Measurements from ENCODE around the gene CUX1. TPM values are rescaled to one million over a fixed set of nuclear protein-coding genes. Genes with fewer than 3 reads are reported as not detected.
"Not testable (repeated sequence)": the region's sequence is repeated elsewhere in the genome, so short reads cannot be mapped to it uniquely, and the experiment has no call there.

CUX1 gene
- polyA plus RNA-seq, 3 donors: 22.4 to 47.5 (median 40.9) TPM

DNA sequence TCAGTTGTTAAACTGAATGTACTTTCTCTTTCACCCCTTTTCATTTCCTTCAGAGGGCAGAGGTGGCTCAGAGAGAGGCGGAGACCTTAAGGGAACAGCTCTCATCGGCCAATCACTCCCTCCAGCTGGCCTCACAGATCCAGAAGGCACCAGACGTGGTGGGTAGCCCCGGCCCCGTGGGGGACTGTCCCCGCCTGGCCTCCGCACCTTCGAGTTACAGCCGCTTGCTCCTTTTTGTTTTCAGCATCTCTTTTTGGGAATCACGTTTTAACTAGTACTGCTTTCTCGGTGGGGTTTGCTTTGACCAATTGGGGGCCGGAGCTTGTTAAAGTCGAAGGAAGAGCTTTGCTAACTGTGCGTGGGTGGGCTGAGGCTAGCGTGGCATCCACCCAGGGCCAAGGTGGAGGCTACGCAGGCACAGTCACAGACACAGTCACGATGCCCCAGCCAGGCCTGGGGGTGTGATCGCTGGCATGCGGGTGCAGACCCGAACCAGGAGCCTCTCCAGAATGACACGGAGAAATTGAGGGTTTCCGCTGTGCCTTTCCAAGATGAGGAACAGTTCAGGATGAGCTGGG is 353.1 kb downstream of the CUX1 start:
- 76 to 87% (median 84%) methylated on average over 22 of the region's 22 CpGs for WGBS, 3 donors
- H3K27ac ChIP-seq (ENCODE audit: low read depth, low read length): no peak overlapping the region

DNA sequence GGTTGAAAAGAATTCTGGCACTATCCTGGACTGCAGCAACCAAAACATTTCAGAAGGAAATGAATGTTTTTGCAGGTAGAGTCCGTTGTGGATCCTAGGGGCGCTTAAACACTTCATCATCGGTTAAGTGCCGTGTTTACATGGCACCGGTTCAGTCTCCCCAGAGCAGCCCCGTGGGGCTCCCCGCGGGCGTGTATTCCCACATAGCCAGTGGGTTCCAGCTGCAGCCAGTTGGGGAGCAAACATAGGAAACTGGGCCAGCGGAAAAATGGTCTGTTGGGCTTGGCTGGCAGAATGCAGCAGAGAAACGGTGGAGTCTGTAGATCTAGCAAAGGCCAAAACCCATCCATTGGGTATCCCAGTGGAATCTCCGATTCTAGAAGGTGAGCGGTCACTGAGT is 356.2 kb downstream of the CUX1 start:
- no peak overlapping the region for H3K27ac ChIP-seq (ENCODE audit: low read depth, low read length)
- 81 to 84% (median 82%) methylated on average over 13 of the region's 13 CpGs for WGBS, 3 donors

DNA sequence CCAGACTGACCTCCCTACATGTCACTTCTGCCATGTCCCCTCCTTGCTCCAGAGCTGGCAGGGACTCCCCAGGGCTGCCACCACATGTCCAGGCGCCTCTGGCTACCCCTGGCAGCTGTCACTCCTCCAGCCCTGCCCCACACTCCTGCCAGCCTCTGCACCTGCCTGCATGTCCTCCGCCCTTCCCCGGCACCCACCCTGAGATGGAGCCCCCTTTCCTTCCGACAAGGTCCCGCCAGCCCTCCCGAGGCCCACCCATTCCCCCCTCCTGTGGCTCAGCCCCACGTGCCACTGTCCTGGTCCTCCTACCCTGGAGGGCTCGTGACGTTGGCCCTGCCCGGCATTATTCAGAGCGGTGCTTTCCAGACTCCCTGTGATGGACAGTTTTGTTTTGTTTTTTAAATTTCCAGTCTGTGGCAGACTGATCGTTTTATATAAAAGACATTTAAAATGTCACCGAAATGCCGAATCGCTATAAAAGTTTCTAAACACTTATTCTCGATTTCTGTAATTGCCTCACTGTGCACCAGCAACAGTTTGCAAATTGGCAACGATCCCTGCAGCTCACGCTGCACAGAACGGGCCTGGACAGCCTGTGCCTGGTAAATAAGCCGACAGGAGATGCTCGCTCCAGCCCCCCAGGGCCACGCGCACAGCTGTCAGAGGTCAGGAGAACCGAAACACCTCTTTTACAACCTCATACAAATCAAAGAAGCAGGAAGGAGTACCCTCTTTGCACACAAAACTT is 358.2 kb downstream of the CUX1 start:
- no peak overlapping the region for H3K27ac ChIP-seq (ENCODE audit: low read depth, low read length)
- 81 to 91% (median 87%) methylated on average over 24 of the region's 24 CpGs for WGBS, 3 donors

DNA sequence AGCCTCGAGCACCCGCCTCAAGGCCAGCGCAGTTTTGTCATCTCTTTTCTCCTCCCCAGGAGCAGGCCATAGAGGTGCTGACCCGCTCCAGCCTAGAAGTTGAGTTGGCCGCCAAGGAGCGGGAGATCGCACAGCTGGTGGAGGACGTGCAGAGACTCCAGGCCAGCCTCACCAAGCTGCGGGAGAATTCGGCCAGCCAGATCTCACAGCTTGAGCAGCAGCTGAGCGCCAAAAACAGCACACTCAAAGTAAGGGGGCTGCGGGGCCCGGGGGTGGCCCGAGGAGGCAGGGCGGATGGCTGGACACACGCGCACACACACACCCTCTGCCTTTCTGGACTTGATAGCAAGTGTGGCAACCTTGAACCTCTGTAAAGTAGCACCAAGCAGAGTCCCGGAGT is 361.0 kb downstream of the CUX1 start:
- whole genome bisulfite sequencing, 3 donors: 80 to 96% (median 94%) methylated on average over 18 of the region's 18 CpGs
- no peak overlapping the region for H3K27ac ChIP-seq (ENCODE audit: low read depth, low read length)

DNA sequence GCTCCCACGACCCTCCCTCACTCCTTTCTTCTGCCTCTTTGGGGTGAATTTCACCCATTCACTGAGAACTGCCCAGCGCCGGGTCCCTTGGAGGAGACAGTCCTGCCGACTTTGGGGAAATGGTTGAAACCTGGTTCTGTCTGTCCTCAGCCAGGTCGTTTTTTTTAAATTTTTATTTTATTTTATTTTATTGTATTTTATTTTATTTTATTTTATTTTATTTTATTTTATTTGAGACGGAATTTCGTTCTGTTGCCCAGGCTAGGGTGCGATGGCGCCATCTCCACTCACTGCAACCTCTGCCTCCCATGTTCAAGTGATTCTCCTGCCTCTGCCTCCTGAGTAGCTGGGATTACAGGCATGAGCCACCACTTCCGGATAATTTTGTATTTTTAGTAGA is 363.3 kb downstream of the CUX1 start:
- 90 to 95% (median 94%) methylated on average over 10 of the region's 10 CpGs for WGBS, 3 donors

DNA sequence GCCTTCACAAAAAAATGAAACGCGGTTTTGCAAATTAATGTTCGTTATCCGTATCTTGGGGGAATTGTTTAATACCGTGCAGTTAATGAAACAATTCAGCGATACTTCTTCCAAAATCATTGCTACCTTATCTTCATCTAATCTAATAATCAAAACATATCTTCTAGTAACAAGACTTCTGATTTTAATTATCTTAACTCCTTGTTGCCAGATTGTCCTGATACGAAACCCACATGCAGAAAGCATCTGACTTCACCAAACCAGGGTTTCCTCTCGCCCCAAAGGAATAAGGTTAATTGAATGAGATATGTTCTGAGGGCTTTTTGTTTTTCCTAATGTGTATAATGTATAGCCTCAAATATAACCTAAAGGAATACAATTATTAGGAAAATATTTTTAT is 364.1 kb downstream of the CUX1 start:
- 91 to 98% (median 96%) methylated on average over 8 of the region's 8 CpGs for WGBS, 3 donors
- no peak overlapping the region for H3K27ac ChIP-seq (ENCODE audit: low read depth, low read length)

More for the DNA sequence above, 363.3 kb downstream of the CUX1 start:
- no peak overlapping the region for H3K27ac ChIP-seq (ENCODE audit: low read depth, low read length)

DNA sequence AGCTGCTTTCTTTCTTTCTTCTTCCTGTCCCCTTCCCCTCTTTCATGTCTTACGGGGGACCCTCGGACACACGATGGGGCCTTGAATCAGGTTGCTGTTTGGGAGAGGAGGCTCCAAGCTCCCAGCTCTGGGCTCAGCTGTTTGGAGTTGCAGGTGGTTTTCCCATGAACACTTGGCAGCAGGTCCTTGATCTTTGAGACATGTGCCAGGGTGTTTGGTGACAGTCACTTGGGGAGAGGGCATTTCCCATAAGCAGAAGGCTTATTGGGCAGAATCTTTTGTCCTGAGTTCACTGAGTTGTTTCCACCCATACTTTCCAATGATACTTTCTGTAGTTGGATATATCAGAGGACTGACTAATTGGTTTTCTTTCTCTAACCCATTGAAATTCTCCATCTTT is 364.6 kb downstream of the CUX1 start:
- WGBS, 3 donors: 32 to 81% (median 77%) methylated on average over 3 of the region's 3 CpGs

DNA sequence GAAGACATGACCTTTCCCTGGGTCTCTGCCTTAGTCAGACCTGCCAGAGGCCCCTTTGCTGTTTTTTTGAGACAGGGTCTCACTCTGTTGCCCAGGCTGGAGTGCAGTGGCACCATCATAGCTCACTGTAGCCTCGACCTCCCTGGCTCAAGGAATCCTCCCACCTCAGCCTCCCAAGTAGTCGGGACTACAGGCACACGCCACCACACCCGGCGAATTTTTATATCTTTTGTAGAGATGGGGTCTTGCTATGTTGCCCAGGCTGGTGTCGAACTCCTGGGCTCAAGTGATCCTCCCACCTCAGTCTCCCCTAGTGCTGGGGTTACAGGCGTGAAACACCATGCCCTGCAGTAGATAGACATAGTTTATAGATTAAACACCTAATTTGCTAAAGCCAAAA is 366.4 kb downstream of the CUX1 start:
- WGBS, 3 donors: 95 to 98% (median 96%) methylated on average over 7 of the region's 7 CpGs

More for the DNA sequence above, 364.6 kb downstream of the CUX1 start:
- H3K27ac ChIP-seq (ENCODE audit: low read depth, low read length): no peak overlapping the region

DNA sequence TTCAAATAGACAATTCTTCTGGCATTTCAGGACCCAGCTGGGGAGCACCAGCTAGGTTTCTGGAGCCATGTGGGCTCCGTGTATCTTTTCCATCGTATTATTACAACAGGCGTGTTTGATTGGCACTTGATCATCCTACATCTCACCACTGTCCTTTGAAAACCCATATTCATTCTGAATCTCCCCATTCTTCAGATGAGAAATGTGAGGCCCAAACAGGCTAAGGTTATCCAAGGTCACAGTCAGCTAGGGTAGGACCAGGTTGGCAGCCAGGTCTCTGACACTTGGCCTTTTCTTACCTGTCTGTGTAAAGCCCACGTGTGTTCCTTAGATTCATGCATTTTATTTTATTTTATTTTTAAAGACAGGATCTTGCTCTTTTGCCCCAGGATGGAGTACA is 366.9 kb downstream of the CUX1 start:
- 97 to 98% (median 97%) methylated on average over 4 of the region's 4 CpGs for WGBS, 3 donors
- H3K27ac ChIP-seq (ENCODE audit: low read depth, low read length): no peak overlapping the region

More for the DNA sequence above, 366.4 kb downstream of the CUX1 start:
- H3K27ac ChIP-seq (ENCODE audit: low read depth, low read length): not testable (repeated sequence)

DNA sequence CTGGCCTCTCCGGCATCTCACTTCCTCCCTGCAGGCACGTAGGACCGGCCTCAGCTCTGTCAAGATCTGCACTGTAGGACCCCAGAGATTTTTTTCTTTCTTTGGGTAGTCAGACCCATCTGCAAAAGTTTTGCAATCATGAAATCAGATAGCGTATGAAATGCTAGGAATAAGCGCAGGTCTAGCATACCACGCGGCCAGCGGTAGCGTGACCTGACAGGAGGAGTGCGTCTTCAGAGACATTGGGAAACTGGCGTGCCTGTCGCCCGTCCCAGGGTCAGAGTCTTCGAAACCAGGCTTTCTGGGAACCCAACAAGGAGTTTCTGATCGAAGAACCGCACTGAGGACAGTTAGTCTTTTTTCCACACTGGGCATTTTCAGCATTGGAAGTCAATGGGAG is 368.4 kb downstream of the CUX1 start:
- 92 to 98% (median 94%) methylated on average over 16 of the region's 16 CpGs for WGBS, 3 donors
- H3K27ac ChIP-seq (ENCODE audit: low read depth, low read length): no peak overlapping the region

DNA sequence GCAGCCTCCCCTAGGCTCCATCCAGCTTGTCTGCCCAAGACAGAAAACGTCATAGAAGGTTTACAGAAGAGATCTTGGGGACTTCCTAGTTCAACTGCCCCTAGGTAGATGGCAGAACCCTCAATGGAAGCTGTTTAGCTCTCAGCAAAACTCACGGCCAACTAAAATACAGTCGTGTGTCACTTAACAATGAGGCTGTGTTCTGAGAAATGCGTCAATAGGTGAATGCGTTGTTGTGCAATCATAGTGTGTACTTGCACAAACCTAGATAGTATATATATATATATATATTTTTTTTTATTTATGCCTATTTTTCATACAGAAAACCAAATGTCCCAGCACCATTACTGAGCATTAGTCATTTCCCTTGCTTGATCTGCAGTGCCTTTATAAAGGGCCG is 368.9 kb downstream of the CUX1 start:
- WGBS, 3 donors: 77 to 96% (median 92%) methylated on average over 6 of the region's 6 CpGs
- no peak overlapping the region for H3K27ac ChIP-seq (ENCODE audit: low read depth, low read length)

DNA sequence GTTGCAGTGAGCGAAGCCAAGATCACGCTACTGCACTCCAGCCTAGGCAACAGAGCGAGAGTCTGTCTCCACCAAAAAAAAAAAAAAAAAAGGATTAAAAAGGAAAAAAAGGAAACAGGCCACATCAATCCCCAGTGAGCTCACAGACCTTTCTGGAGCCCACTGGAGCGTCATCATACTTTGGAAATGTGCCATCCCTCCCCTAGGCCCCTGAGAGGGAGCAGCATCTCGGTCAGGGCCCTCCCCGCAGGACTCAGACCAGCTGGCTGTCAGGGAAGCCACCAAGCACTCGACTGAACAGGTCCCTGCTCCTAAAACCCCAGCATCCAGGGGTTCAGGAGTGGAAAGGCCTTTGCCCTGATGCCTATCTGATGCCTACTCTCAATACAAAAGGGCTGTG is 371.3 kb downstream of the CUX1 start:
- 83 to 94% (median 87%) methylated on average over 7 of the region's 7 CpGs for WGBS, 3 donors

DNA sequence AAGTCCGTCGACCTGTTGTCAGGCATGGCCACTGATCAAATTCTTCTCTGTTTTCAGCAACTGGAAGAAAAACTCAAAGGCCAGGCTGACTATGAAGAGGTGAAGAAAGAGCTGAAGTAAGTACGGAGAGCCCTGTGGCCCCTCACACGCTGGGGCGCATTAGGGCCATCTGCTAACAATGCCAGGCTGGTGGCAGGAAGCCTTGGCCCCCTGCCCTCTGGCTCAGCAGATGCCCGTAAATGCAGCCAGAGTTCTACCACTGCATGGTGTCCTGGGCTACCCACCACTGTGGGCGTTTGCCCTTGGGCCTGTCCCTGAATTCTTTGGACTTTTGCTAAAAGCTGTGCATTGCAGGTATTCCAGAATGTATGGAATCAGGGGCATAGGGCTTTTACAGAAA is 372.3 kb downstream of the CUX1 start:
- 91 to 93% (median 92%) methylated on average over 7 of the region's 7 CpGs for WGBS, 3 donors
- no peak overlapping the region for H3K27ac ChIP-seq (ENCODE audit: low read depth, low read length)

More for the DNA sequence above, 371.3 kb downstream of the CUX1 start:
- H3K27ac ChIP-seq (ENCODE audit: low read depth, low read length): no peak overlapping the region

DNA sequence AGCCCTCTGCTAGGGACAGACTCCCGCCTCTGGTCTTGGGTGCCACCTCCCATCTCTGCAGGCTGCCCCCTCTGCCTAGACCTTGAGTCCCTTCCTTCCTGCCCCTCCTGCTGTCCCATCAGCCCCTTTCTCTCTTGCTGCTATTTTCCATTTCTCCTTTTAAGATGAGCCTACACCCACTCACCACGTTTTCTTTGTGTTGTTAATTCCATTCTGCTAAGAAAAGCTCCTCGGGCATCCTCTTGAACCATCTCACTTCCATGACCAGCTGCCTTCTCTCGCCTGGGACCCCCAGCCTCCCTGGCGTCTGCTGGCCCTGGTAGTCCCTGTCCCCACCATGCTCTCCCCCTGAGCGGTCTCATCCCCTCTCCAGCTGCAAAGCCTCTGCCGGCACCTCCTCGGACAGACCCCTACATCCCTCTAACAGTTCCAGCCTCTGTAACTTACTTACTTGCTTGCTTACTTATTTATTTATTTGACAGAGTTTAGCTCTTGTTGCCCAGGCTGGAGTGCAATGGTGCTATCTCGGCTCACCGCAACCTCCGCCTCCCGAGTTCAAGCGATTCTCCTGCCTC is 373.4 kb downstream of the CUX1 start:
- H3K27ac ChIP-seq (ENCODE audit: low read depth, low read length): no peak overlapping the region
- 89 to 95% (median 92%) methylated on average over 13 of the region's 13 CpGs for WGBS, 3 donors

DNA sequence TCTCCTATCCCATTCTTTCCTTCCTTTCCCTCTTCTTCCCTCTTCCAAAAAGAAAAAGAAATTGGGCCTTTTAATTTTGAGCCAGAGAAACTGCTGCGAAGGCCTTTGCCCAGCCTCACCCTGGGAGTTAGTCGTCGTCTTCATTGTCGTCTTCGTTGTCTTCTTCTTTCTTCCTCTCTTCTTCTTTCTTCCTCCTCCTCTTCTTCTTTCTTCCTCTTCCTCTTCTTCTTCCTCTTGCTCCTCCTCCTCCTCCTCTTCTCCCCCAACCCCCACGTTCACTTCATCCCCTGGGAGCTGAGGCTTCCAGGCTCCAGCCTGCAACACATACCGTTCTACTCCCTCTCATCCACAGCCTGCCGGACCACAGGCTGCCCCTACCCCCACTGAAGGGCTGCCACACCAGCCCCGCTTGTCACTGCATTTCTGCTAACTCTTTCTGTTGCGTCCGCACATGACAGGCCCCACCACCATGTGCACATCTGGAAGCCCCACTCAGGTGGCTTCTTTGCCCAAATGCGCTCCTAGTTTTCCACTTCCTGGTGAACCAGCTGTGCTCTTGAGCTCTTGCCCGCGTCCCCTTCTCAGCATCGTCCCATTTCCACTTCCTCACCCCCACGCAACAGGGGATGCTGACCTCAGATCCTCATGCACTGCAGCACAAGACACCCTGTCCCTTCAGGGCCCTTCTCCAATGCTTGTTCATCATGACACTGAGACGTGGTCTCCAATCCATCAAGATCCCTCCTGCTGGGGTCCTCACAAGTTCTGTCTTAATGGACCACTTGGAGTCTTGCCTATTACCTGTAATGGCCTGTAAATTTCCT is 374.3 kb downstream of the CUX1 start:
- no peak overlapping the region for H3K27ac ChIP-seq (ENCODE audit: low read depth, low read length)
- WGBS, 3 donors: 78 to 89% (median 83%) methylated on average over 17 of the region's 17 CpGs

DNA sequence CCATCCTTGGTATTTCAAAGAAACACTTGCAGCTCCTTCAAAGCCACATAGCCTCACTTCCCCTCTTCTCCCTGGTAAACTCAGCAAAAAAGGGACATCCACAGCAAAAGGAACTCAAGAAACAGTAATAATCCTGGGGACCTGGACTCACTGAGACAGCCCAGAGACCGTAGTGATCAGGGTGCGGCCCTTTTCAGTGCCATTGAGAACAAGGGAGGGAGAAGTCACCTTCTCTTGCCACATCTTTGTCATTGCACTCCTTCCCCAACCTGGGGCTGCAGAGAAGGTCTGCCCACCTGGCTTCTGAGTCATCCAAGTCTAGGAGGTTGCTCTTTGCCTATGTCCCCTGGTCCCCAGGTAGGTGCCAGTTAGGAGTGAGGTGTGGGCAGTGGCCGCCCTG is 375.4 kb downstream of the CUX1 start:
- WGBS, 3 donors: 89 to 97% (median 95%) methylated on average over 3 of the region's 3 CpGs
- H3K27ac ChIP-seq (ENCODE audit: low read depth, low read length): no peak overlapping the region

DNA sequence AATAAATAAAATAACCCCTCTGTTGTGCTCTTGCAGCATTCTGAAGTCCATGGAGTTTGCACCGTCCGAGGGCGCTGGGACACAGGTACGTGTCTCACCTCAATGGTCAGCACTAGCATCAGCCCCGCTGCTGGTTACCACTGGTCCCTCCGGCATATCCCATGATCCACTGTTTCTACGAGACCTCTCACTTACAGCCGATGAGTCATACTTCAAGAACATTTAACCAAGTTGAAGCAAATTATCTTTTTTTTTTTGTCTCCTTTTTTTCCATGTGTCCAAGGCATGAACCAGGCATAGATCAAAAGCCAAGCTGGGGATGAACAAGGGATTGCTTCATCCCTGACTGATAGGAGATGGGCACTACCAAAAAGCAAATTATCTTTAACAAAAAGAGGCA is 376.4 kb downstream of the CUX1 start:
- 83 to 98% (median 84%) methylated on average over 8 of the region's 8 CpGs for WGBS, 3 donors
- no peak overlapping the region for H3K27ac ChIP-seq (ENCODE audit: low read depth, low read length)

DNA sequence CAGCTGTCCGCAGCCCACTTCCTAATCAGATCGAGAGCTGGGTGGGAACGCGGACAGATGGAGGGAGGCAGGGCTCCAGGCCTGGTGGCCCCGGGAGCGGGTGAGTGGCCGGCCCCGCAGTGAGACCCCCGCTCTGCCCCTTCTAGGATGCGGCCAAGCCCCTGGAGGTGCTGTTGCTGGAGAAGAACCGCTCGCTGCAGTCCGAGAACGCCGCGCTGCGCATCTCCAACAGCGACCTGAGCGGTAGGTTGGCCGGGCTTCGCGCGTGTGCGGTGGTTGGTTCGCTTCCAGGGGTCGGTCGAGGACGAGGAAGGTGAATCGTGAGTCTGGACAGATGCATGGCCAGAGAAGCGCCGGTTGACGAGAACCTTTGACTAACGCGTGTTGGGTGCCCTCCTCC is 377.9 kb downstream of the CUX1 start:
- no peak overlapping the region for H3K27ac ChIP-seq (ENCODE audit: low read depth, low read length)
- WGBS, 3 donors: 94 to 95% (median 94%) methylated on average over 33 to 34 of the region's 34 CpGs

DNA sequence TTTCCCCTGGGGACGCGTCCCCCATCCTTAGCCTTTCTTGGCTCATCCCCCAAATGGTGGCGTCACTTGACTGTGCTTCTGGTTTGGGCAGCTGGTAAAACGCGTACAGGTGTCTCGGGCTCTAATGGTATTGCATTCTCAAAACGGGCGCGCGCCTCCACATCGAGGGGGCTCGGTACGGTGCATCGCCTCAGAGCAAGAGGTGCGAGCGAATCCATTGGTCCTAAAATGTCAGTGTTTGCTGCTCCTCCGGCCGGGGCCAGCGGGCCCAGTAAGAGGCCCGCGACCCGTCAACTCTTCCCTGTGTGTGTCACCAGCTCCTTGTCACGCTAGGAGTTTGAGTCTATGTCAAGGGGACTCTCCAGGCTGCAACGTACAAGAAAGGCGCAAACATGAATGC is 378.6 kb downstream of the CUX1 start:
- WGBS, 3 donors: 93 to 96% (median 95%) methylated on average over 25 of the region's 25 CpGs
- H3K27ac ChIP-seq (ENCODE audit: low read depth, low read length): no peak overlapping the region
